Trophoblast cell (in vitro differentiated cells and primary cell): ENCODE data around the gene SAMD3.

Experiments used
- DNase-seq, 2 donors: peaks; one replicate each; pipeline ENCODE4 v3.0.0-alpha.2; 2016
- H2AFZ ChIP-seq: 2 replicates; pipeline ENCODE4 v1.6.1; 2013; ENCODE audit warnings: low read length, moderate library complexity, mild to moderate bottlenecking; ENCODE audit not compliant: insufficient read depth, poor library complexity
- H2AK5ac ChIP-seq: 2 replicates; pipeline ENCODE4 v1.6.1; 2013; ENCODE audit warnings: mild to moderate bottlenecking, low read length
- H2BK120ac ChIP-seq: 2 replicates; pipeline ENCODE4 v1.6.1; 2013; ENCODE audit warnings: low read length, mild to moderate bottlenecking, moderate library complexity; ENCODE audit not compliant: insufficient read depth, poor library complexity
- H2BK12ac ChIP-seq: 2 replicates; pipeline ENCODE4 v1.6.1; 2013; ENCODE audit warnings: mild to moderate bottlenecking, low read length, moderate library complexity
- H2BK5ac ChIP-seq: 2 replicates; pipeline ENCODE4 v1.6.1; 2013; ENCODE audit warnings: low read length, low read depth, moderate library complexity, mild to moderate bottlenecking; ENCODE audit not compliant: poor library complexity
- H3K14ac ChIP-seq: 2 replicates; pipeline ENCODE4 v1.6.1; 2013; ENCODE audit warnings: mild to moderate bottlenecking, low read length
- H3K18ac ChIP-seq: 2 replicates; pipeline ENCODE4 v1.6.1; 2013; ENCODE audit warnings: mild to moderate bottlenecking, low read length
- H3K23ac ChIP-seq: 2 replicates; pipeline ENCODE4 v1.6.1; 2013; ENCODE audit warnings: low read length
- H3K27ac ChIP-seq: 2 replicates; pipeline ENCODE4 v1.5.1; 2013; ENCODE audit warnings: low read depth, mild to moderate bottlenecking, inconsistent platforms, low read length, moderate library complexity
- H3K27me3 ChIP-seq: 2 replicates; pipeline ENCODE4 v1.6.1; 2013; ENCODE audit warnings: inconsistent platforms, mild to moderate bottlenecking, low read length, moderate library complexity; ENCODE audit not compliant: insufficient read depth
- H3K36me3 ChIP-seq, 2 experiments: 1 replicate in 1 of 2; 2 replicates in 1 of 2; pipeline ENCODE4 v1.6.1; 2013; ENCODE audit warnings: low read length in 2 of 2, mild to moderate bottlenecking in 2 of 2, moderate library complexity in 1 of 2; ENCODE audit not compliant: insufficient read depth in 2 of 2, control insufficient read depth in 1 of 2
- H3K4ac ChIP-seq: 2 replicates; pipeline ENCODE4 v1.6.1; 2013; ENCODE audit warnings: low read depth, mild to moderate bottlenecking, low read length, moderate library complexity
- H3K4me1 ChIP-seq, 2 experiments: 1 replicate in 1 of 2; 2 replicates in 1 of 2; pipeline ENCODE4 v1.6.1; 2013; ENCODE audit warnings: low read length in 2 of 2, mild to moderate bottlenecking in 2 of 2, moderate library complexity in 1 of 2; ENCODE audit not compliant: insufficient read depth in 2 of 2, control insufficient read depth in 1 of 2
- H3K4me2 ChIP-seq: 2 replicates; pipeline ENCODE4 v1.6.1; 2013; ENCODE audit warnings: inconsistent platforms, mild to moderate bottlenecking, low read length, moderate library complexity
- H3K4me3 ChIP-seq: 2 replicates; pipeline ENCODE4 v1.5.1; 2013; ENCODE audit warnings: mild to moderate bottlenecking, low read depth, low read length, inconsistent platforms
- H3K79me1 ChIP-seq: one replicate; pipeline ENCODE4 v1.6.1; 2013; ENCODE audit warnings: low read length
- H3K79me2 ChIP-seq: 2 replicates; pipeline ENCODE4 v1.6.1; 2013; ENCODE audit warnings: low read length, mild to moderate bottlenecking; ENCODE audit not compliant: control insufficient read depth, insufficient read depth, poor library complexity
- H3K9ac ChIP-seq: 2 replicates; pipeline ENCODE4 v1.6.1; 2013; ENCODE audit warnings: mild to moderate bottlenecking, low read length
- H3K9me3 ChIP-seq: 2 replicates; pipeline ENCODE4 v1.6.1; 2013; ENCODE audit warnings: low read depth, mild to moderate bottlenecking, control low read depth, inconsistent platforms, low read length; ENCODE audit not compliant: insufficient read depth
- H4K12ac ChIP-seq: 2 replicates; pipeline ENCODE4 v1.6.1; 2013; ENCODE audit warnings: low read depth, mild to moderate bottlenecking, low read length, moderate library complexity
- H4K8ac ChIP-seq: 2 replicates; pipeline ENCODE4 v1.6.1; 2013; ENCODE audit warnings: low read depth, mild to moderate bottlenecking, low read length, moderate library complexity
- H4K91ac ChIP-seq: one replicate; pipeline ENCODE4 v1.6.1; 2013; ENCODE audit warnings: low read depth, mild to moderate bottlenecking, low read length, moderate library complexity
- WGBS: extraction: QIAGEN DNeasy Blood & Tissue Kit; methylation state at CpG from one replicate; pipeline ENCODE4 v1.1.7; 2013; ENCODE audit warnings: missing lambda C conversion rate; ENCODE audit not compliant: insufficient read length, insufficient coverage; ENCODE audit errors: extremely low coverage; 5-methylcytosine and 5-hydroxymethylcytosine counted together

The SAMD3 gene

DNA sequence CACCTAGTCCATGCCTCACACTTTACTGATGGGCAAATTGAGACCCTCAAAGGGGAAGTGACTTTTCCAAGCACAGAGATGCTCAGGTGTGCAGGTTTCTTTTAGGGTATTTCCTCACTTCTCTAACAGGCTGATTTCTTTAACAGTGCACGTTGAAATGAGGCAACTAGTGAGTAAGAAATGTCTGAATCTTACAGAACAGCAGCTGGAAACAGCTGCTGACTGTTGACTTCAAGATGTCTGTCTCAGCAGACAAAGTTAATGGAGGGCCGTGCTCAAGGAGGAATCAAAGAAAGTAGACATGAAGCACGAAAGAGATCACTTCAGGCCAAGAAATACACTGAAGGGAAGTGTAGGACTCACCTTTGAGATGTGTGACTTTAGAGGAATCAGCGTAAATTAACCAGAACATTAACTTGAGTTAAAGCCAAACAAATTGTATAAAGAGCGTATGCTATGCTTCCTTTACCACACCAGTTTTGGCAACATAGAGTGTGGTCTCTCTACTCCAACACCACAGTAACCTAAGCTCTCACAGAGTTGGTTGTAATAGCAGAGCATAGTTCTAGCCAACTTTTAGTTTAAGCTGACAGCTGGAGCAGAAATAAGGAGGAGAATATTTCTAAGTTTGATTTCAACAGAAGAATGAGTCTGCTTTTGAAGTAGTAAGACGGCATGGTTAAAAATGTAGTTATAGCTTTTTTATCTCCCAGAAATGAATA, 60.9 kb downstream of the SAMD3 start:
- no peaks in the 10 kb centered on the region for H3K79me1 ChIP-seq
- WGBS, result no CpG with 5 or more reads among the region's 6 CpGs
- H4K12ac ChIP-seq, result no peak overlapping the region
- H3K79me2 ChIP-seq, result no peaks in the 10 kb centered on the region
- DNase-seq, result no peak
- H3K4me3 ChIP-seq, result no peak overlapping the region
- no peaks in the 10 kb centered on the region for H3K4me1 ChIP-seq
- H3K4ac ChIP-seq, result no peak overlapping the region
- no peaks in the 10 kb centered on the region for H3K36me3 ChIP-seq
- no peak overlapping the region for H2BK5ac ChIP-seq
- H2AK5ac ChIP-seq, result no peak overlapping the region
- no peak overlapping the region for H3K4me2 ChIP-seq
- H2BK120ac ChIP-seq, result no peak overlapping the region
- H4K8ac ChIP-seq, result no peak overlapping the region
- H4K91ac ChIP-seq, result no peak overlapping the region
- no peak overlapping the region for H3K18ac ChIP-seq
- H3K9ac ChIP-seq, result no peak overlapping the region
- H2AFZ ChIP-seq, result no peak overlapping the region
- no peak overlapping the region for H3K14ac ChIP-seq
- no peak overlapping the region for H3K23ac ChIP-seq
- H3K27me3 ChIP-seq, result no peaks in the 10 kb centered on the region
- H3K27ac ChIP-seq, result no peak overlapping the region
- peaks cover 2% of the 10 kb centered on the region for H3K9me3 ChIP-seq
- no peak overlapping the region for H2BK12ac ChIP-seq

DNA sequence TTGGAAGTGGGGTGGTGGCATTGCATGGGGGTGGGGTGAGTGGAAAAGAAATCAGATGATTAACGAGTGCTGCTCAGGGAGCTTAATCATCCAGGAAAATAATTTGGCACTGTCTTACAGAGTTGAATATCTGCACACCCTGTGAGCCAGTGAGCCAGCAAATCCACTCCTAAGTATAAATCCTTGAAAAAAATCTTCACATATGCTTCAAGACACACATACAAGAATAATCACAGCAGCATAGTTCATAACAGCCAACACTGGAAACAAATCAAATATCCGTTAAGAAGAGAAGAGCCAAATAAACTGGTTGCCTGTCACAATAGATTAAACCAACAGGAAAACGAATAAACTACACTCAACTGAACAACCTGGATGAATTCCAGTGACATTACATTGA, 62.8 kb downstream of the SAMD3 start:
- no peak overlapping the region for H2BK12ac ChIP-seq
- H2AFZ ChIP-seq, result no peak overlapping the region
- no peak overlapping the region for H3K4ac ChIP-seq
- no peak overlapping the region for H2BK5ac ChIP-seq
- H3K4me1 ChIP-seq, result no peaks in the 10 kb centered on the region
- H2AK5ac ChIP-seq, result no peak overlapping the region
- H3K36me3 ChIP-seq, result no peaks in the 10 kb centered on the region
- no CpG with 5 or more reads among the region's 3 CpGs for WGBS
- no peak overlapping the region for H3K4me2 ChIP-seq
- H3K14ac ChIP-seq, result no peak overlapping the region
- no peak overlapping the region for H3K18ac ChIP-seq
- no peak overlapping the region for H4K12ac ChIP-seq
- no peak overlapping the region for H4K91ac ChIP-seq
- H3K9ac ChIP-seq, result no peak overlapping the region
- no peak overlapping the region for H2BK120ac ChIP-seq
- no peak overlapping the region for H3K27ac ChIP-seq
- H3K23ac ChIP-seq, result no peak overlapping the region
- H3K79me2 ChIP-seq, result no peaks in the 10 kb centered on the region
- H3K9me3 ChIP-seq, result no peaks in the 10 kb centered on the region
- no peaks in the 10 kb centered on the region for H3K79me1 ChIP-seq
- DNase-seq, result no peak
- H3K27me3 ChIP-seq, result no peaks in the 10 kb centered on the region
- no peak overlapping the region for H4K8ac ChIP-seq
- no peak overlapping the region for H3K4me3 ChIP-seq

DNA sequence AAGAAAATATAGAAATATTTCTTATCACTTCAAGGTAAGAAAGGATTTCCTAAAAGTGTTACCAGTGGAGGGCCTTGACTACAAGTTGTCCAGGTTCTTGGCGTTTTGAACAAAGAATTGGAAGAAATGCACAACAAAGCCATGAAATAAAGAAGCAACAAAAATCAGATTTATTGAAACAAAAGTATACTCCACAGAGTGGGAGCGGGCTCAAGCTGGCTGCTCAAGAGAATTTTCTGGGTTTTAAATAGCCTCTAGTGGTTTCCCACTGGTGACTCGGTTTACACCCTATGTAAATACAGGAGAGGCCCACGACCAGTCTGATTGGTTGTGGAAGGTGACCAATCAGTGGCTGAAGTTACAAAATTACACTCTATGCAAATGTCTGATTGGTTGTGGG, 64.2 kb downstream of the SAMD3 start:
- Histone ChIP-seq H4K12ac (no peak overlapping the region), H3K36me3 (no peaks in the 10 kb centered on the region), H3K14ac (no peak overlapping the region), H3K27ac (no peak overlapping the region), H2BK120ac (no peak overlapping the region), H3K9me3 (no peaks in the 10 kb centered on the region), H3K27me3 (no peaks in the 10 kb centered on the region), H3K23ac (no peak overlapping the region), H3K79me1 (no peaks in the 10 kb centered on the region), H4K91ac (no peak overlapping the region), H3K4ac (no peak overlapping the region), H3K79me2 (no peaks in the 10 kb centered on the region), H2BK12ac (no peak overlapping the region), H4K8ac (no peak overlapping the region), H3K18ac (no peak overlapping the region), H3K4me3 (no peak overlapping the region), H2AK5ac (no peak overlapping the region), H2BK5ac (no peak overlapping the region), H3K4me1 (no peaks in the 10 kb centered on the region), H3K9ac (no peak overlapping the region), H3K4me2 (no peak overlapping the region), H2AFZ (no peak overlapping the region)
- DNase-seq, result no peak
- no CpG with 5 or more reads among the region's 4 CpGs for WGBS

DNA sequence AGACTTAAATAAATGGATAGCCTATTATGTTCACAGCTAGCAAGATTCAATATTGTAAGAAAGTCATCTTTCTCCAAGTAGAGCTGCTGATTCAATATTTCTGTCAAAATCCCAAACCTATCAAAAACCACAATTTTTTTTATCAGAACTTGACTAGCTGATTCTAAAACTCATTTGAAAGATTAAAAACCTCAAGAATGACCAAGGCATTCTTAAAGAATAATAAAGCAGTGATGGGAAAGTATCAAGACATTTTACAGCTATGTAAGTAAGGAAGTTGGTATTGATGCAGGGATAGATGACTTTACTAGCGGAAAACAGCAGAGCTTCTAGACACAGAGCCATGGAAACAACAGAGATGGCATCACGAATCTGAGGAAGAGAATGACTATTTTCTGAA, 64.7 kb downstream of the SAMD3 start:
- Histone ChIP-seq H2BK120ac (no peak overlapping the region), H4K8ac (no peak overlapping the region), H3K23ac (no peak overlapping the region), H3K79me2 (no peaks in the 10 kb centered on the region), H3K27ac (no peak overlapping the region), H3K4me3 (no peak overlapping the region), H3K4me1 (no peaks in the 10 kb centered on the region), H3K14ac (no peak overlapping the region), H2AK5ac (no peak overlapping the region), H3K79me1 (no peaks in the 10 kb centered on the region), H3K18ac (no peak overlapping the region), H3K27me3 (no peaks in the 10 kb centered on the region), H4K12ac (no peak overlapping the region), H2BK12ac (no peak overlapping the region), H3K4me2 (no peak overlapping the region), H4K91ac (no peak overlapping the region), H2AFZ (no peak overlapping the region), H3K9me3 (no peaks in the 10 kb centered on the region), H3K9ac (no peak overlapping the region), H3K36me3 (no peaks in the 10 kb centered on the region), H3K4ac (no peak overlapping the region), H2BK5ac (no peak overlapping the region)
- DNase-seq, result no peak
- WGBS, result no CpG with 5 or more reads among the region's 2 CpGs
